Ascending aorta (tissue), 2 donors: ENCODE measurements around the gene CD7. TPM values are rescaled to one million over a fixed set of nuclear protein-coding genes. Genes with fewer than 3 reads are reported as not detected.
"Not testable (repeated sequence)": the region's sequence is repeated elsewhere in the genome, so short reads cannot be mapped to it uniquely, and the experiment has no call there.

Experiments
- DNase-seq, 2 donors: peaks; one replicate each; pipeline ENCODE4 v3.0.0-alpha.2; 2019; ENCODE audit warnings: low spot score in 2 of 2
- H3K27ac ChIP-seq, 2 donors: fragments of 200-600 bp; sonication (generic); one replicate each; pipeline ENCODE4 v1.5.1; 2016 to 2017; ENCODE audit warnings: mild to moderate bottlenecking in 1 of 2
- H3K27me3 ChIP-seq: fragments of 200-600 bp; sonication (generic); one replicate; pipeline ENCODE4 v1.5.1; 2017
- H3K36me3 ChIP-seq, 2 donors: fragments of 200-600 bp; sonication (generic); one replicate each; pipeline ENCODE4 v1.5.1; 2016
- H3K4me1 ChIP-seq, 2 donors: fragments of 200-600 bp; sonication (generic); one replicate each; pipeline ENCODE4 v1.5.1; 2016 to 2017; ENCODE audit warnings: mild to moderate bottlenecking in 1 of 2
- H3K4me3 ChIP-seq, 2 donors: fragments of 200-600 bp; sonication (generic); one replicate each; pipeline ENCODE4 v1.5.1; 2016 to 2017; ENCODE audit warnings: mild to moderate bottlenecking in 1 of 2
- H3K9me3 ChIP-seq, 2 donors: fragments of 200-600 bp; sonication (generic); one replicate each; pipeline ENCODE4 v1.5.1; 2016
- CTCF ChIP-seq, 3 experiments: fragments of 200-600 bp in 2 of 3; fragments of 450-650 bp in 1 of 3; sonication (generic) in 2 of 3; IDR thresholded peaks; one replicate each; pipeline ENCODE4 v1.5.1; 2016 to 2019; ENCODE audit warnings: antibody characterized with exemption in 3 of 3, mild to moderate bottlenecking in 1 of 3, moderate library complexity in 1 of 3
- intact Hi-C: fragments of 100-400 bp; cut with DNase I; formaldehyde crosslinking; loops from one replicate; pipeline ENCODE4 v1.15.1; 2023
- total RNA-seq: library from RNA; depleted of rRNA; stranded (reverse); fragments of >200 nt; gene quantifications from one replicate; pipeline ENCODE4 v1.1.0, GENCODE V29; 2016

The CD7 gene
- total RNA-seq, 1 donor from 2014 or later = 6.7 TPM

GRCh38 chr17:82348866-82349265, 31.5 kb upstream of the CD7 start:
- H3K27me3 ChIP-seq = no peaks in the 10 kb centered on the region
- no peaks in the 10 kb centered on the region for H3K9me3 ChIP-seq
- TF ChIP-seq CTCF (IDR thresholded peaks at IDR 0.05) = no peak
- intact Hi-C loops = no loop called here
- DNase-seq = no peak
- no peaks in the 10 kb centered on the region for H3K36me3 ChIP-seq
- no peak overlapping the region for H3K27ac ChIP-seq
- peaks cover 0 to 3% of the 10 kb centered on the region in 2 donors for H3K4me1 ChIP-seq
- no peak overlapping the region for H3K4me3 ChIP-seq

GRCh38 chr17:82348434-82348833, 31.0 kb upstream of the CD7 start:
- DNase-seq = no peak
- H3K27me3 ChIP-seq = no peaks in the 10 kb centered on the region
- peaks cover 0 to 3% of the 10 kb centered on the region in 2 donors for H3K4me1 ChIP-seq
- H3K4me3 ChIP-seq = no peak overlapping the region
- H3K9me3 ChIP-seq = no peaks in the 10 kb centered on the region
- TF ChIP-seq CTCF (IDR thresholded peaks at IDR 0.05) = no peak
- H3K27ac ChIP-seq = no peak overlapping the region
- H3K36me3 ChIP-seq = no peaks in the 10 kb centered on the region
- intact Hi-C loops = no loop called here

GRCh38 chr17:82347994-82348393, 30.6 kb upstream of the CD7 start:
- H3K27me3 ChIP-seq, H3K4me3 ChIP-seq, intact Hi-C loops, H3K27ac ChIP-seq, DNase-seq, H3K36me3 ChIP-seq, H3K4me1 ChIP-seq, H3K9me3 ChIP-seq: not testable (repeated sequence)

DNA sequence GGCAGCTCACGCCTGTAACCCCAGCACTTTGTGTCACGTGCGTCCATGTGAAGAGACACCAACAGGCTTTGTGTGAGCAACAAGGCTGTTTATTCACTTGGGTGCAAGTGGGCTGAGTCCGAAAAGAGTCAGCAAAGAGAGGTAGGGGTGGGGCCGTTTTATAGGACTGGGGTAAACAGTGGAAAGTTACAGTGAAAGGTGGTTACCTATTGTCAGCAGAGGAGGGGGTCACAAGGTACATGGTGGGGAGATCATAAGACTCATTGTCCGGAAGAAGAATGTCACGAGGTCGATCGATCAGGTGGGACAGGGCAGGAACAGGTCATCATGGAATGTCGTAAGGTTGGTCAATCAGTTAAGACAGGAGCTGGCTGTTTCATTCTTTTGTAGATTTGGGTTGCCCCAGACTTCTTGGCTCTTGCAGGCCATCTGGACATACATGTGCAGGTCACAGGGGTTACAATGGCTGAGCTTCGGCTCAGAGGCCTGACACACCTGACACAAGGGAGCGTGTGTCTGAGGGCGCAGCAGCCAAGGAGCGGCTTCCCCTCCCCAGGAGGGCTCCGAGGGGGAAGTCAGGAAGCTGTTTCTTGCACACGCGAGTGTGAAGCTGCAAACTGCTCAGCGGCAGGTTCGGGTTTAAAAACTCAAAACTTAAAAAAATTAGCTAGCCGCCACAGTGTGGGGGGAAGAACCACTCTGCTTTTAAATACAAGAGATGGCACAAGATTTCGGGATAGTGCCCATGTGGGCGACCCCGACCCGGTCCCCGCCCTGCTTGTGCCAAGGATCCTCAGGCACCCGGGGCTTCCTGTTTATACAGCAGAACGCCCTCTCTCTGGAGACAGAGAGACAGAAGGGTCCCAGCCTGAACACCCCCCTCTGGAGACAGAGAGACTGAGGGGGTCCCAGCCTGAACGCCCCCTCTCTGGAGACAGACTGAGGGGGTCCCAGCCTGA, 29.2 kb upstream of the CD7 start:
- Histone ChIP-seq H3K27me3 (no peaks in the 10 kb centered on the region), H3K36me3 (no peaks in the 10 kb centered on the region), H3K4me1 (no peaks in the 10 kb centered on the region), H3K4me3 (no peak overlapping the region), H3K9me3 (no peaks in the 10 kb centered on the region), H3K27ac (no peak overlapping the region)
- intact Hi-C loops = no loop called here
- no peak for TF ChIP-seq CTCF (IDR thresholded peaks at IDR 0.05)
- no peak for DNase-seq

- Histone ChIP-seq H3K9me3 (no peaks in the 10 kb centered on the region), H3K27me3 (no peaks in the 10 kb centered on the region), H3K27ac (no peak overlapping the region), H3K4me1 (no peaks in the 10 kb centered on the region), H3K4me3 (no peak overlapping the region), H3K36me3 (no peaks in the 10 kb centered on the region)
- no peak for TF ChIP-seq CTCF (IDR thresholded peaks at IDR 0.05)
- no peak for DNase-seq
- intact Hi-C loops = no loop called here
Measured at GRCh38 chr17:82345151-82345976, 28.0 kb upstream of the CD7 start.
